HepG2 (cell line): Measurements from ENCODE around the gene ETFB. TPM values are rescaled to one million over a fixed set of nuclear protein-coding genes. Genes with fewer than 3 reads are reported as not detected.

Source experiments
- E2F1 ChIP-seq: sonication (generic); formaldehyde crosslinking; IDR thresholded peaks from 2 replicates; pipeline ENCODE4 v1.5.0; 2020; ENCODE audit warnings: missing genetic modification reagents
- EEA1 ChIP-seq: sonication (generic); formaldehyde crosslinking; IDR thresholded peaks from 2 replicates; pipeline ENCODE4 v1.5.1; 2020; ENCODE audit warnings: mild to moderate bottlenecking, missing genetic modification reagents, borderline replicate concordance
- ELK4 ChIP-seq: sonication (generic); formaldehyde crosslinking; IDR thresholded peaks from 2 replicates; pipeline ENCODE4 v1.9.0; 2021; ENCODE audit warnings: missing genetic modification reagents, borderline replicate concordance
- FOXA1 ChIP-seq, 2 experiments: fragments of 450-650 bp in 1 of 2; sonication (generic) in 1 of 2; formaldehyde crosslinking in 1 of 2; IDR thresholded peaks; 2 replicates each; pipeline versions ENCODE4 v1.4.0 to v1.6.1; 2016 to 2020; ENCODE audit warnings: missing genetic modification reagents in 1 of 2
- GABPB1 ChIP-seq: IDR thresholded peaks from 2 replicates; pipeline ENCODE4 v1.6.1; 2016; ENCODE audit warnings: mild to moderate bottlenecking, missing genetic modification reagents, moderate library complexity, missing compliant biosample characterization
- HHEX ChIP-seq: IDR thresholded peaks from 2 replicates; pipeline ENCODE4 v1.6.1; 2016; ENCODE audit warnings: control low read depth
- HMG20A ChIP-seq: IDR thresholded peaks from 2 replicates; pipeline ENCODE4 v1.6.1; 2016; ENCODE audit warnings: borderline replicate concordance
- JUNB ChIP-seq: sonication (generic); formaldehyde crosslinking; IDR thresholded peaks from 2 replicates; pipeline ENCODE4 v1.8.0; 2022; ENCODE audit warnings: missing genetic modification reagents, mild to moderate bottlenecking, borderline replicate concordance
- KDM3A ChIP-seq: IDR thresholded peaks from 2 replicates; pipeline ENCODE4 v1.6.1; 2018; ENCODE audit warnings: low read depth, missing compliant biosample characterization
- LCORL ChIP-seq, 2 experiments: fragments of 450-650 bp in 1 of 2; sonication (generic) in 1 of 2; formaldehyde crosslinking in 1 of 2; IDR thresholded peaks; 2 replicates each; pipeline versions ENCODE4 v1.5.0 to v1.6.1; 2017 to 2020; ENCODE audit warnings: antibody characterized with exemption in 1 of 2, missing genetic modification reagents in 1 of 2
- MYC ChIP-seq: sonication (generic); formaldehyde crosslinking; IDR thresholded peaks from 2 replicates; pipeline ENCODE4 v1.9.0; 2021; ENCODE audit warnings: missing genetic modification reagents, borderline replicate concordance
- NFATC3 ChIP-seq: sonication (generic); formaldehyde crosslinking; IDR thresholded peaks from 2 replicates; pipeline ENCODE4 v1.5.1; 2020; ENCODE audit warnings: mild to moderate bottlenecking, missing genetic modification reagents
- NFKB2 ChIP-seq: sonication (generic); formaldehyde crosslinking; IDR thresholded peaks from 2 replicates; pipeline ENCODE4 v1.4.0; 2020; ENCODE audit warnings: missing genetic modification reagents, borderline replicate concordance
- PHF8 ChIP-seq: sonication (generic); formaldehyde crosslinking; IDR thresholded peaks from 2 replicates; pipeline ENCODE4 v1.5.0; 2020; ENCODE audit warnings: missing genetic modification reagents
- POGZ ChIP-seq: sonication (generic); formaldehyde crosslinking; IDR thresholded peaks from 2 replicates; pipeline ENCODE4 v1.4.0; 2020; ENCODE audit warnings: mild to moderate bottlenecking, missing genetic modification reagents
- POLR2G ChIP-seq: fragments of 200-400 bp; formaldehyde crosslinking; IDR thresholded peaks from 2 replicates; pipeline ENCODE4 v1.6.1; 2018; ENCODE audit warnings: mild to moderate bottlenecking, low read depth, low read length, moderate library complexity
- REXO4 ChIP-seq: sonication (generic); formaldehyde crosslinking; IDR thresholded peaks from 2 replicates; pipeline ENCODE4 v1.8.0; 2022; ENCODE audit warnings: missing genetic modification reagents, mild to moderate bottlenecking, borderline replicate concordance
- SAP130 ChIP-seq: IDR thresholded peaks from 2 replicates; pipeline ENCODE4 v1.6.1; 2016; ENCODE audit warnings: low read depth
- SMAD3 ChIP-seq: sonication (generic); formaldehyde crosslinking; IDR thresholded peaks from 2 replicates; pipeline ENCODE4 v1.4.0; 2020; ENCODE audit warnings: missing genetic modification reagents
- STAG1 ChIP-seq: sonication (generic); formaldehyde crosslinking; IDR thresholded peaks from 2 replicates; pipeline ENCODE4 v1.4.0; 2020; ENCODE audit warnings: missing genetic modification reagents
- TARDBP ChIP-seq: sonication (generic); formaldehyde crosslinking; IDR thresholded peaks from 2 replicates; pipeline ENCODE4 v1.8.0; 2022; ENCODE audit warnings: mild to moderate bottlenecking, missing genetic modification reagents
- TCF7L2 ChIP-seq: IDR thresholded peaks from 2 replicates; pipeline ENCODE4 v1.6.1; 2011; ENCODE audit warnings: mild to moderate bottlenecking, low read depth, low read length, moderate library complexity
- TGIF2 ChIP-seq: IDR thresholded peaks from 2 replicates; pipeline ENCODE4 v1.6.1; 2016; ENCODE audit warnings: control low read depth, missing compliant biosample characterization
- ZBTB26 ChIP-seq: IDR thresholded peaks from 2 replicates; pipeline ENCODE4 v1.6.1; 2016; ENCODE audit warnings: missing compliant biosample characterization, missing genetic modification reagents, borderline replicate concordance
- ZNF292 ChIP-seq: sonication (generic); formaldehyde crosslinking; IDR thresholded peaks from 2 replicates; pipeline ENCODE4 v1.8.1; 2022; ENCODE audit warnings: mild to moderate bottlenecking, low read depth, missing genetic modification reagents, borderline replicate concordance
- ZNF775 ChIP-seq: sonication (generic); formaldehyde crosslinking; IDR thresholded peaks from 2 replicates; pipeline ENCODE4 v1.4.0; 2020; ENCODE audit warnings: missing genetic modification reagents, mild to moderate bottlenecking, moderate library complexity, borderline replicate concordance
- ZNF781 ChIP-seq: sonication (generic); formaldehyde crosslinking; IDR thresholded peaks from 2 replicates; pipeline ENCODE4 v1.5.1; 2020; ENCODE audit warnings: borderline replicate concordance, mild to moderate bottlenecking, missing genetic modification reagents; ENCODE audit errors: not compliant biosample characterization
- polyA plus RNA-seq, 8 experiments: library from polyadenylated mRNA; depleted of rRNA in 3 of 8; stranded (reverse) in 7 of 8; unstranded in 1 of 8; fragments of >200 nt; fragmentation: Illumina TruSeq in 4 of 8; extraction: Trizol in 4 of 8; gene quantifications; 2 replicates each; pipeline versions ENCODE4 v1.2.1 to v1.2.3, GENCODE V29; 2011 to 2016; ENCODE audit warnings: low read depth in 4 of 8, missing spikeins in 1 of 8, mixed read lengths in 1 of 8; ENCODE audit not compliant: insufficient read depth in 1 of 8
- total RNA-seq, 5 experiments: library from RNA; depleted of rRNA; stranded (reverse); fragments of >200 nt; fragmentation: Illumina TruSeq; extraction: Trizol; gene quantifications; 2 replicates each; pipeline ENCODE4 v1.2.3, GENCODE V29; 2016; ENCODE audit warnings: low read depth in 1 of 5

ETFB gene
- total and polyA plus RNA-seq, 2 of the 13 experiments (the other 11 are each of a cell fraction or from before 2014, with no cell fraction given) = 678 to 1,314 TPM

GRCh38 chr19:51367565-51368365 lies 1.6 kb upstream of the ETFB start (continued):
- TF ChIP-seq ELK4 (0 out of 2 replicates have a peak, but pooled peaks have one; percentile 10), NFKB2 (peak; percentile 33; the same call in 1 of the 2 replicates), TARDBP (CRISPR knock-in tag) (peak; percentile 81), JUNB (no peak), SMAD3 (CRISPR knock-in tag) (no peak), SAP130 (peak; percentile 84), FOXA1 (IDR thresholded peaks at IDR 0.05) (no peak), FOXA1 (CRISPR knock-in tag; IDR thresholded peaks at IDR 0.05) (peak; percentile 19; the same call in 1 of the 2 replicates), ZNF781 (CRISPR knock-in tag) (peak; percentile 81), ZNF775 (peak; percentile 59; the same call in 1 of the 2 replicates), POLR2G (peak; percentile 83), TCF7L2 (no peak), ZNF292 (CRISPR knock-in tag) (peak; percentile 39; the same call in 1 of the 2 replicates), TGIF2 (CRISPR knock-in tag) (0 out of 2 replicates have a peak, but pooled peaks have one; percentile 10), MYC (CRISPR knock-in tag) (peak; percentile 79), GABPB1 (peak; percentile 93), E2F1 (CRISPR knock-in tag) (0 out of 2 replicates have a peak, but pooled peaks have one; percentile 27), PHF8 (CRISPR knock-in tag) (peak; percentile 88), HHEX (CRISPR knock-in tag) (no peak), STAG1 (CRISPR knock-in tag) (no peak; the same call in 1 of the 2 replicates), POGZ (peak; percentile 68; the same call in 1 of the 2 replicates), REXO4 (CRISPR knock-in tag) (peak; percentile 32; the same call in 1 of the 2 replicates), LCORL (IDR thresholded peaks at IDR 0.05) (no peak), LCORL (CRISPR knock-in tag; IDR thresholded peaks at IDR 0.05) (peak; percentile 46; the same call in 1 of the 2 replicates), EEA1 (CRISPR knock-in tag) (peak; percentile 93; the same call in 1 of the 2 replicates), ZBTB26 (CRISPR knock-in tag) (no peak), KDM3A (0 out of 2 replicates have a peak, but pooled peaks have one; percentile 24), NFATC3 (CRISPR knock-in tag) (peak; percentile 87; the same call in 1 of the 2 replicates), HMG20A (0 out of 2 replicates have a peak, but pooled peaks have one; percentile 14)
